ENCODE data around the gene TPRG1. TPM values are rescaled to one million over a fixed set of nuclear protein-coding genes. Genes with fewer than 3 reads are reported as not detected.
A peak's percentile ranks its signal among the peaks of the same experiment; 100 is the strongest.

TPRG1 gene
- total RNA-seq, 2 donors from 2014 or later = 2.1 to 4.6 TPM

DNA sequence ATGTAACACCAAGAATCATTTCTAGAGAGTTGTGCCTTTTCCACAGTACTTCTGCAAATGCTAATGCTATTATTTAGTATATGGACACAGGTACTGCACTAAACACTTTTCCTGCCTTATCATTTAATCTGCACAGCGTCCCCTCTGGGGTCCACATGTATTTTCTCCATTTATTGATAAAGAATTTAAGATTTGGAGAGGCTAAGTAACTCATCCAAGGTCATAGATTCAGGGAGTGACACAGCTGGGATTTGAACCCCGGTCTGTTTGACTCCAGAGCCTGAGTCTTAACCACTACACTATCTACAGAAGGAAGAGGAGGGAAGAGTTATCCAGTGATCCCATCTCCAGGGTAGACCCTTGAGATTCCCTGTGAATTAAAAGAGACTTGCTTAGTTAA lies 24.9 kb upstream of the TPRG1 start:
- Histone ChIP-seq H3K36me3 (replicated peaks in 1 of 2; ENCODE audit: insufficient read depth in 1 of 2, low read depth in 2 of 2) (no peaks in the 10 kb centered on the region), H3K9me3 (no peaks in the 10 kb centered on the region), H3K27ac (no peak overlapping the region), H3K27me3 (no peaks in the 10 kb centered on the region), H3K4me1 (no peaks in the 10 kb centered on the region), H3K4me3 (no peak overlapping the region)
- 36 to 46% methylated on average over 2 of the region's 2 CpGs for WGBS, 2 donors
- DNase-seq (no peak), ATAC-seq (no peak)
- intact Hi-C loops (cut with DNase I) = no loop called here
- no peak for TF ChIP-seq POLR2A (IDR thresholded peaks at IDR 0.05)
- TF ChIP-seq CTCF (IDR thresholded peaks at IDR 0.05) = no peak

DNA sequence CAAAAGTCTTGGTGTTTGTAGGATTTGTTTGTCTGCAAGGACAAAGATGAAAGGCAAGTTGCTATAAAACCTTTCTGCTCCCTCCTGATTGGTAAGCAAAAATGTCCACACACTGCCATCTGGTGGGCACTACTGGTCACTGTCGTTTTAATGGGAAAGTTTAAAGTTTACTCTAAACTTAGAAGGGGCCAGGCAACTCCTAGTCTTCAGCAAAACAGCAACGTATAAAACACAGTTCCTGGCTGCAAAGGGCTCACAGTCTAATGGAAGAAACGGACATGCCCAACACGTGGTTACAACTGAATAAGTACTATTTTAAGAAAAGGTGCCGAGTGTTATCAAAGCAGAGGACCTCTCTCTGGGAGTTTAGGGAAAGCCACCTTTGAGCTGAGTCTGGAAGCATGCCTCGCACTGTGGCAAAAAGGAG lies 23.7 kb upstream of the TPRG1 start:
- TF ChIP-seq POLR2A (IDR thresholded peaks at IDR 0.05) (no peak), CTCF (IDR thresholded peaks at IDR 0.05) (peak in 6 of 7 experiments; percentile 72 to 84 (median 74))
- ATAC-seq = peak; percentile 71
- no peak overlapping the region for H3K27ac ChIP-seq
- H3K36me3 ChIP-seq (replicated peaks in 1 of 2; ENCODE audit: insufficient read depth in 1 of 2, low read depth in 2 of 2) = no peaks in the 10 kb centered on the region
- intact Hi-C loops (cut with DNase I) = no loop called here
- no peaks in the 10 kb centered on the region for H3K9me3 ChIP-seq
- WGBS, 2 donors = 20 to 21% methylated on average over 6 of the region's 6 CpGs
- no peaks in the 10 kb centered on the region for H3K4me1 ChIP-seq
- DNase-seq = peak; percentile 58 to 70 (median 68)
- H3K27me3 ChIP-seq = no peaks in the 10 kb centered on the region
- H3K4me3 ChIP-seq = no peak overlapping the region

DNA sequence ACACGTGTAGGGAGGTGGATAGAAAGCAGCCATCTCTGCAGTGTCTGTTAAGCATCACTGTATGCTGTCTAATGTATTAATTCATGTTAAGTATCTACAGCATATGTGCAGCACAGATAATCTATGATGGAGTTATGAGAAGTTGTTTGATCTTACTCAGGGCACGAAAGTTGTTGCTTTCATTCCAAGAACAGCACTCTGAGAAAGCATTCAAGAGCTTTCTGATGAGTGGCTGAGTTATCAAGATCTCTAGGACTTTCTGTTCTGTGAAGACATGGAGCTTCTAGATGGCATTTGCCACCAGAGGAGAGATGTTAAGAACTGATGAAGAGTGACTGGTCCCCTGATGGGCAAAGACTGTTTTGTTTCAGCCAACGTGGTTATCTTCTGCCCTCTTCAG lies 22.6 kb upstream of the TPRG1 start:
- Histone ChIP-seq H3K27me3 (no peaks in the 10 kb centered on the region), H3K27ac (no peak overlapping the region), H3K36me3 (replicated peaks in 1 of 2; ENCODE audit: insufficient read depth in 1 of 2, low read depth in 2 of 2) (no peaks in the 10 kb centered on the region), H3K4me1 (no peaks in the 10 kb centered on the region), H3K9me3 (no peaks in the 10 kb centered on the region), H3K4me3 (no peak overlapping the region)
- ATAC-seq = no peak
- DNase-seq = no peak
- intact Hi-C loops (cut with DNase I) = no loop called here
- WGBS, 2 donors = 37 to 42% methylated on average over 3 of the region's 3 CpGs
- TF ChIP-seq POLR2A (IDR thresholded peaks at IDR 0.05) (no peak), CTCF (IDR thresholded peaks at IDR 0.05) (no peak)

GRCh38 chr3:189157232-189158007 lies 14.4 kb upstream of the TPRG1 start:
- Histone ChIP-seq H3K36me3 (replicated peaks in 1 of 2; ENCODE audit: insufficient read depth in 1 of 2, low read depth in 2 of 2) (no peaks in the 10 kb centered on the region), H3K9me3 (no peaks in the 10 kb centered on the region), H3K27ac (no peak overlapping the region), H3K4me3 (no peak overlapping the region), H3K27me3 (no peaks in the 10 kb centered on the region), H3K4me1 (no peaks in the 10 kb centered on the region)
- 70 to 79% methylated on average over 11 of the region's 11 CpGs for WGBS, 2 donors
- intact Hi-C loops (cut with DNase I) = no loop called here
- DNase-seq (no peak), ATAC-seq (no peak)
- TF ChIP-seq POLR2A (IDR thresholded peaks at IDR 0.05) (no peak), CTCF (IDR thresholded peaks at IDR 0.05) (no peak)

DNA sequence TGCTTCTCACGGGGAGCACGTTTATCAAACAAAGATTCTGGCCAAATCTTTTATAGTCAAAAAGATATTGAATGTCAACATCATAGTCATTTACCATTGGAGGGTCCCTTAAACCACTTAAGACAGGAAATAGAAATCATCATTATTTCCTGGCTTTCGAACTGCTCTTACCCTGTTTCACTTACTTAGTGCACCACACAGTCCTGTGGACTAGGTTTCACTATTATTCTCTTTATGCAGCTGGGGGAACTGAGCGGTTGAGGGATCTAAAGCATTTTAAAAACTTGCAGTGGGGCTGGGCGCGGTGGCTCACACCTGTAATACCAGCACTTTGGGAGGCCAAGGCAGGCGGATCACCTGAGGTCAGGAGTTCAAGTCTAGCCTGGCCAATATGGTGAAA lies 13.7 kb upstream of the TPRG1 start:
- H3K27ac ChIP-seq = no peak overlapping the region
- 72 to 82% methylated on average over 7 of the region's 7 CpGs for WGBS, 2 donors
- TF ChIP-seq CTCF (IDR thresholded peaks at IDR 0.05) (no peak), POLR2A (IDR thresholded peaks at IDR 0.05) (no peak)
- no peaks in the 10 kb centered on the region for H3K36me3 ChIP-seq (replicated peaks in 1 of 2; ENCODE audit: insufficient read depth in 1 of 2, low read depth in 2 of 2)
- no peak for ATAC-seq
- intact Hi-C loops (cut with DNase I) = no loop called here
- no peaks in the 10 kb centered on the region for H3K9me3 ChIP-seq
- no peak overlapping the region for H3K4me3 ChIP-seq
- H3K4me1 ChIP-seq = no peaks in the 10 kb centered on the region
- H3K27me3 ChIP-seq = no peaks in the 10 kb centered on the region
- DNase-seq = no peak

Measured in body of pancreas (tissue), 4 donors.